K562 (cell line): ENCODE results near the gene VPS4A. TPM values are rescaled to one million over a fixed set of nuclear protein-coding genes. Genes with fewer than 3 reads are reported as not detected.

Source experiments
- PHF21A ChIP-seq: fragments of 450-650 bp; IDR thresholded peaks from 2 replicates; pipeline ENCODE4 v1.6.1; 2017; ENCODE audit warnings: low read depth, borderline replicate concordance
- PHF8 ChIP-seq: fragments of 200-600 bp; sonication (generic); IDR thresholded peaks from 2 replicates; pipeline ENCODE4 v1.6.1; 2012; ENCODE audit warnings: mixed run types, mild to moderate bottlenecking, inconsistent platforms, low read length, moderate library complexity, borderline replicate concordance
- POLR3G ChIP-seq: IDR thresholded peaks from 2 replicates; pipeline ENCODE4 v1.6.1; 2011; ENCODE audit not compliant: insufficient read length, insufficient replicate concordance; ENCODE audit errors: extremely low read depth
- PRPF4 ChIP-seq: fragments of 200-400 bp; formaldehyde crosslinking; IDR thresholded peaks from one replicate; pipeline ENCODE4 v1.6.1; 2017; ENCODE audit warnings: low read length, low read depth, mild to moderate bottlenecking; ENCODE audit not compliant: insufficient read depth, poor library complexity, severe bottlenecking
- polyA plus RNA-seq, 8 experiments: library from polyadenylated mRNA; depleted of rRNA in 4 of 8; stranded (reverse) in 5 of 8; unstranded in 3 of 8; fragments of >200 nt; fragmentation: Nextera tagmentation in 2 of 8; fragmentation: Illumina TruSeq in 1 of 8; extraction: Ambion mirVana in 2 of 8; extraction: Trizol in 1 of 8; gene quantifications; 2 replicates each; pipeline versions ENCODE4 v1.2.1 to v1.2.3, GENCODE V29; 2011 to 2014; ENCODE audit warnings: inconsistent platforms in 1 of 8, missing spikeins in 1 of 8
- total RNA-seq, 7 experiments: library from RNA; depleted of rRNA in 6 of 7; stranded (reverse); fragments of >200 nt in 6 of 7; fragmentation: Illumina TruSeq in 2 of 7; extraction: Trizol in 2 of 7; gene quantifications; 2 replicates each; pipeline versions ENCODE4 v1.2.1 to v1.2.3, GENCODE V29; 2011 to 2021; ENCODE audit warnings: low replicate concordance in 1 of 7
- TF ChIP-seq, protein P1 (sequence below): fragments of 450-650 bp; IDR thresholded peaks from 2 replicates; pipeline ENCODE4 v1.6.1; 2017; ENCODE audit warnings: antibody characterized with exemption, mild to moderate bottlenecking
- TF ChIP-seq, protein P2 (sequence below): fragments of 250-450 bp; sonication (Bioruptor Pico); IDR thresholded peaks from 2 replicates; pipeline ENCODE4 v1.4.0; 2020; ENCODE audit warnings: mild to moderate bottlenecking
- TF ChIP-seq, protein P3 (sequence below): sonication (generic); formaldehyde crosslinking; IDR thresholded peaks from 2 replicates; pipeline ENCODE4 v1.8.0; 2022; ENCODE audit warnings: mild to moderate bottlenecking, missing genetic modification reagents
- TF ChIP-seq, protein P4 (sequence below), 2 experiments: IDR thresholded peaks; 2 replicates each; pipeline ENCODE4 v1.6.1; 2011; ENCODE audit warnings: borderline replicate concordance in 1 of 2, control low read depth in 1 of 2, low read depth in 1 of 2, low read length in 1 of 2, mild to moderate bottlenecking in 1 of 2, mixed read lengths in 1 of 2, moderate library complexity in 1 of 2; ENCODE audit not compliant: insufficient read depth in 1 of 2, insufficient read length in 1 of 2, poor library complexity in 1 of 2, severe bottlenecking in 1 of 2; ENCODE audit errors: extremely low read depth in 1 of 2
- TF ChIP-seq, protein P5 (sequence below): fragments of 250-450 bp; sonication (Bioruptor Pico); IDR thresholded peaks from 2 replicates; pipeline ENCODE4 v1.8.0; 2021; ENCODE audit warnings: moderate library complexity, mild to moderate bottlenecking, inconsistent platforms

The VPS4A gene
- total and polyA plus RNA-seq, 9 of the 15 experiments (the other 6 are each of a cell fraction or from before 2014, with no cell fraction given): 7.6 to 45.4 (median 29.9) TPM

DNA sequence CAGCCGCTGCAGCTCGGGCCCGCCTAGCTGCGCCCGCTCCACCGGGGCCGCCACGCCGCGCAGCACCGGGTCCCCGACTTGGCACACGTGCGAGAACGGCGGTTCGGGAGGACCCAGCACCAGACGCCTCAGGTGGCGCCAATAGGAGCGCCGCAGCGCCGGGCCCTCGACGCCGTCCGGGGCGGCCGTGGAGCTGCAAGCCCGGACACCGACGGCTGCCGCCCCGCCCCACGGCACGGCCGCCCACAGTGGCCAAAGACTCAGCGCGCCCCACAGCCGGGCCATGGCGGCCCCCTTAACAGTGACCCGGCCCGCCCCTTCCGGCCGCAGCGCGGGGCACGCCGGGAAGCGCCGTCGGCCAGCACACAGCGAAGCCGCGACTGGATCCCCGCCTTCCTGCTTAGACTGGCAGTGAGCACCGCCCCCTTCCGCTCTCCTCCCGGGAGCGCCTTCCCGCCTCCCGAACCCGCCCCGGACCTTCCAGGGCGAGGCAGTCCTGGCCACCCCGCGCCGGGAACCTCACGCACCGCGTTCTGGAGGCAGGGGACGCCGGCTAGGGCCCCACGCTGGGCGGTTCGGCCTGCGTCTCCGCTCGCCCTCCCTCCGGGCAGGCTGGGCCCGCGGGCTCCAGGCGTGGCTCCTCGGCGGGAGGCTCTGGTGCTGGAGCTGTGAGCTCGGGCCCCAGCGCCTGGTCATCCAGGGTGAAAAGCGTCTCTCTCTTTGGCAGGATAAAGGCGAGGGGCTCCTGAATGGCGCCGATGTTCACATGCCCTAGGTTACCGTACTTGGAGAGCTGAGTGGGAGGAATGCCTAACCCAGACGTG, 19.3 kb downstream of the VPS4A start, which contains the start of gene PDF (continued):
- peak; percentile 88; the same call in 1 of the 2 replicates for TF ChIP-seq PHF8
- TF ChIP-seq, protein P1, sequence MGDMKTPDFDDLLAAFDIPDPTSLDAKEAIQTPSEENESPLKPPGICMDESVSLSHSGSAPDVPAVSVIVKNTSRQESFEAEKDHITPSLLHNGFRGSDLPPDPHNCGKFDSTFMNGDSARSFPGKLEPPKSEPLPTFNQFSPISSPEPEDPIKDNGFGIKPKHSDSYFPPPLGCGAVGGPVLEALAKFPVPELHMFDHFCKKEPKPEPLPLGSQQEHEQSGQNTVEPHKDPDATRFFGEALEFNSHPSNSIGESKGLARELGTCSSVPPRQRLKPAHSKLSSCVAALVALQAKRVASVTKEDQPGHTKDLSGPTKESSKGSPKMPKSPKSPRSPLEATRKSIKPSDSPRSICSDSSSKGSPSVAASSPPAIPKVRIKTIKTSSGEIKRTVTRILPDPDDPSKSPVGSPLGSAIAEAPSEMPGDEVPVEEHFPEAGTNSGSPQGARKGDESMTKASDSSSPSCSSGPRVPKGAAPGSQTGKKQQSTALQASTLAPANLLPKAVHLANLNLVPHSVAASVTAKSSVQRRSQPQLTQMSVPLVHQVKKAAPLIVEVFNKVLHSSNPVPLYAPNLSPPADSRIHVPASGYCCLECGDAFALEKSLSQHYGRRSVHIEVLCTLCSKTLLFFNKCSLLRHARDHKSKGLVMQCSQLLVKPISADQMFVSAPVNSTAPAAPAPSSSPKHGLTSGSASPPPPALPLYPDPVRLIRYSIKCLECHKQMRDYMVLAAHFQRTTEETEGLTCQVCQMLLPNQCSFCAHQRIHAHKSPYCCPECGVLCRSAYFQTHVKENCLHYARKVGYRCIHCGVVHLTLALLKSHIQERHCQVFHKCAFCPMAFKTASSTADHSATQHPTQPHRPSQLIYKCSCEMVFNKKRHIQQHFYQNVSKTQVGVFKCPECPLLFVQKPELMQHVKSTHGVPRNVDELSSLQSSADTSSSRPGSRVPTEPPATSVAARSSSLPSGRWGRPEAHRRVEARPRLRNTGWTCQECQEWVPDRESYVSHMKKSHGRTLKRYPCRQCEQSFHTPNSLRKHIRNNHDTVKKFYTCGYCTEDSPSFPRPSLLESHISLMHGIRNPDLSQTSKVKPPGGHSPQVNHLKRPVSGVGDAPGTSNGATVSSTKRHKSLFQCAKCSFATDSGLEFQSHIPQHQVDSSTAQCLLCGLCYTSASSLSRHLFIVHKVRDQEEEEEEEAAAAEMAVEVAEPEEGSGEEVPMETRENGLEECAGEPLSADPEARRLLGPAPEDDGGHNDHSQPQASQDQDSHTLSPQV: peak; percentile 76
- TF ChIP-seq, protein P2, sequence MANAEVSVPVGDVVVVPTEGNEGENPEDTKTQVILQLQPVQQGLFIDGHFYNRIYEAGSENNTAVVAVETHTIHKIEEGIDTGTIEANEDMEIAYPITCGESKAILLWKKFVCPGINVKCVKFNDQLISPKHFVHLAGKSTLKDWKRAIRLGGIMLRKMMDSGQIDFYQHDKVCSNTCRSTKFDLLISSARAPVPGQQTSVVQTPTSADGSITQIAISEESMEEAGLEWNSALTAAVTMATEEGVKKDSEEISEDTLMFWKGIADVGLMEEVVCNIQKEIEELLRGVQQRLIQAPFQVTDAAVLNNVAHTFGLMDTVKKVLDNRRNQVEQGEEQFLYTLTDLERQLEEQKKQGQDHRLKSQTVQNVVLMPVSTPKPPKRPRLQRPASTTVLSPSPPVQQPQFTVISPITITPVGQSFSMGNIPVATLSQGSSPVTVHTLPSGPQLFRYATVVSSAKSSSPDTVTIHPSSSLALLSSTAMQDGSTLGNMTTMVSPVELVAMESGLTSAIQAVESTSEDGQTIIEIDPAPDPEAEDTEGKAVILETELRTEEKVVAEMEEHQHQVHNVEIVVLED: peak; percentile 58
- TF ChIP-seq, protein P3, sequence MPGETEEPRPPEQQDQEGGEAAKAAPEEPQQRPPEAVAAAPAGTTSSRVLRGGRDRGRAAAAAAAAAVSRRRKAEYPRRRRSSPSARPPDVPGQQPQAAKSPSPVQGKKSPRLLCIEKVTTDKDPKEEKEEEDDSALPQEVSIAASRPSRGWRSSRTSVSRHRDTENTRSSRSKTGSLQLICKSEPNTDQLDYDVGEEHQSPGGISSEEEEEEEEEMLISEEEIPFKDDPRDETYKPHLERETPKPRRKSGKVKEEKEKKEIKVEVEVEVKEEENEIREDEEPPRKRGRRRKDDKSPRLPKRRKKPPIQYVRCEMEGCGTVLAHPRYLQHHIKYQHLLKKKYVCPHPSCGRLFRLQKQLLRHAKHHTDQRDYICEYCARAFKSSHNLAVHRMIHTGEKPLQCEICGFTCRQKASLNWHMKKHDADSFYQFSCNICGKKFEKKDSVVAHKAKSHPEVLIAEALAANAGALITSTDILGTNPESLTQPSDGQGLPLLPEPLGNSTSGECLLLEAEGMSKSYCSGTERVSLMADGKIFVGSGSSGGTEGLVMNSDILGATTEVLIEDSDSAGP (CRISPR knock-in tag): peak; percentile 63; the same call in 1 of the 2 replicates
- TF ChIP-seq POLR3G: no peak
- no peak for TF ChIP-seq PHF21A
- peak; percentile 46 for TF ChIP-seq PRPF4
- TF ChIP-seq, protein P4, sequence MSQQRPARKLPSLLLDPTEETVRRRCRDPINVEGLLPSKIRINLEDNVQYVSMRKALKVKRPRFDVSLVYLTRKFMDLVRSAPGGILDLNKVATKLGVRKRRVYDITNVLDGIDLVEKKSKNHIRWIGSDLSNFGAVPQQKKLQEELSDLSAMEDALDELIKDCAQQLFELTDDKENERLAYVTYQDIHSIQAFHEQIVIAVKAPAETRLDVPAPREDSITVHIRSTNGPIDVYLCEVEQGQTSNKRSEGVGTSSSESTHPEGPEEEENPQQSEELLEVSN (IDR thresholded peaks at IDR 0.05; ENCODE audit: borderline replicate concordance in 1 of 2, extremely low read depth in 1 of 2, insufficient read depth in 1 of 2, insufficient read length in 1 of 2, low read depth in 1 of 2, low read length in 1 of 2, poor library complexity in 1 of 2, severe bottlenecking in 1 of 2): peak; percentile 78 to 87
- TF ChIP-seq, protein P5, sequence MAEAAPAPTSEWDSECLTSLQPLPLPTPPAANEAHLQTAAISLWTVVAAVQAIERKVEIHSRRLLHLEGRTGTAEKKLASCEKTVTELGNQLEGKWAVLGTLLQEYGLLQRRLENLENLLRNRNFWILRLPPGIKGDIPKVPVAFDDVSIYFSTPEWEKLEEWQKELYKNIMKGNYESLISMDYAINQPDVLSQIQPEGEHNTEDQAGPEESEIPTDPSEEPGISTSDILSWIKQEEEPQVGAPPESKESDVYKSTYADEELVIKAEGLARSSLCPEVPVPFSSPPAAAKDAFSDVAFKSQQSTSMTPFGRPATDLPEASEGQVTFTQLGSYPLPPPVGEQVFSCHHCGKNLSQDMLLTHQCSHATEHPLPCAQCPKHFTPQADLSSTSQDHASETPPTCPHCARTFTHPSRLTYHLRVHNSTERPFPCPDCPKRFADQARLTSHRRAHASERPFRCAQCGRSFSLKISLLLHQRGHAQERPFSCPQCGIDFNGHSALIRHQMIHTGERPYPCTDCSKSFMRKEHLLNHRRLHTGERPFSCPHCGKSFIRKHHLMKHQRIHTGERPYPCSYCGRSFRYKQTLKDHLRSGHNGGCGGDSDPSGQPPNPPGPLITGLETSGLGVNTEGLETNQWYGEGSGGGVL (CRISPR knock-in tag): no peak
